SU-DHL-6 (cell line): ENCODE measurements around the gene IPPK.

Experiments
- EZH2phosphoT487 ChIP-seq: fragments of 200-600 bp; sonication (generic), shearing (Covaris generic); conservative IDR thresholded peaks from 2 replicates; pipeline ENCODE4 v1.6.1; 2018; ENCODE audit warnings: mild to moderate bottlenecking, antibody characterized with exemption, low read length, moderate library complexity, mixed read lengths
- TF ChIP-seq, protein P1 (sequence below): fragments of 200-600 bp; sonication (generic); IDR thresholded peaks from one replicate; pipeline ENCODE4 v1.5.1; 2017; ENCODE audit warnings: antibody characterized with exemption, mild to moderate bottlenecking, low read length, moderate library complexity; ENCODE audit not compliant: insufficient read depth, poor library complexity, severe bottlenecking

DNA sequence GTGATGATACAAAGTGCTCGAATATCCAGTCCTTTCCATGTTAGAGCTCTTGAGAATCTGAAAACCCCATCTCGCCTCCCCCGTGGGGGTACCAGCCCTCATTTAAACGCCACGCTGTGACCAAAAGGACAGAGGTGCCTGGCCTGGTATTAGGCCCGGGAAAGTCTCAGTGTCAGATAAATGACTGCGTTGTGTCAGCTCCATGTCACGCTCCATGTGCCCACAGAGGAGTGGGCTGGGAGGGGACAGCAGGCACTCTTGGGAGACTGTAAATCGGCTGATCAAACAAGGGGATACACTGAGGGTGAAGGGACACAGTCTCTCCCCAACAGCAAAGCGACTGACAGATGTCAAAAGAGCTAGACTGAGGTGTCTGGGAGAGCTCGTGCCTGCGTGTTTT is 68.5 kb downstream of the IPPK start:
- TF ChIP-seq, protein P1, sequence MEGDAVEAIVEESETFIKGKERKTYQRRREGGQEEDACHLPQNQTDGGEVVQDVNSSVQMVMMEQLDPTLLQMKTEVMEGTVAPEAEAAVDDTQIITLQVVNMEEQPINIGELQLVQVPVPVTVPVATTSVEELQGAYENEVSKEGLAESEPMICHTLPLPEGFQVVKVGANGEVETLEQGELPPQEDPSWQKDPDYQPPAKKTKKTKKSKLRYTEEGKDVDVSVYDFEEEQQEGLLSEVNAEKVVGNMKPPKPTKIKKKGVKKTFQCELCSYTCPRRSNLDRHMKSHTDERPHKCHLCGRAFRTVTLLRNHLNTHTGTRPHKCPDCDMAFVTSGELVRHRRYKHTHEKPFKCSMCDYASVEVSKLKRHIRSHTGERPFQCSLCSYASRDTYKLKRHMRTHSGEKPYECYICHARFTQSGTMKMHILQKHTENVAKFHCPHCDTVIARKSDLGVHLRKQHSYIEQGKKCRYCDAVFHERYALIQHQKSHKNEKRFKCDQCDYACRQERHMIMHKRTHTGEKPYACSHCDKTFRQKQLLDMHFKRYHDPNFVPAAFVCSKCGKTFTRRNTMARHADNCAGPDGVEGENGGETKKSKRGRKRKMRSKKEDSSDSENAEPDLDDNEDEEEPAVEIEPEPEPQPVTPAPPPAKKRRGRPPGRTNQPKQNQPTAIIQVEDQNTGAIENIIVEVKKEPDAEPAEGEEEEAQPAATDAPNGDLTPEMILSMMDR = no peak
- no peak for TF ChIP-seq EZH2phosphoT487
